Right lobe of liver (tissue), 6 donors: ENCODE data around the gene C1QC. TPM values are rescaled to one million over a fixed set of nuclear protein-coding genes. Genes with fewer than 3 reads are reported as not detected.

Source experiments
- ATAC-seq, 4 donors: fragments of 200-7000 bp; cut with Tn5 transposase; one replicate each; pipeline ENCODE4 v1.9.1; 2020; ENCODE audit warnings: mild to moderate bottlenecking in 4 of 4, moderate library complexity in 4 of 4
- DNase-seq, 3 donors: peaks; one replicate each; pipeline ENCODE4 v3.0.0-alpha.2; 2020
- H3K27ac ChIP-seq, 3 donors: fragments of 200-600 bp; one replicate each; pipeline ENCODE4 v1.8.0; 2022
- H3K27me3 ChIP-seq, 2 donors: fragments of 200-600 bp; one replicate each; pipeline ENCODE4 v1.8.0; 2022
- H3K36me3 ChIP-seq, 4 donors: fragments of 200-600 bp; sonication (generic) in 1 of 4; one replicate each; pipeline versions ENCODE4 v1.5.1 to v1.8.0; 2017 to 2022; ENCODE audit warnings: control low read depth in 1 of 4
- H3K4me1 ChIP-seq, 4 donors: fragments of 200-600 bp; sonication (generic) in 1 of 4; one replicate each; pipeline versions ENCODE4 v1.5.1 to v1.8.0; 2017 to 2022; ENCODE audit warnings: control low read depth in 1 of 4
- H3K4me3 ChIP-seq, 3 donors: fragments of 200-600 bp; one replicate each; pipeline ENCODE4 v1.8.0; 2022
- H3K9me3 ChIP-seq, 4 donors: fragments of 200-600 bp; sonication (generic) in 1 of 4; one replicate each; pipeline versions ENCODE4 v1.5.1 to v1.8.0; 2017 to 2022; ENCODE audit warnings: control low read depth in 1 of 4
- POLR2A ChIP-seq: fragments of 450-650 bp; IDR thresholded peaks from one replicate; pipeline ENCODE4 v1.6.1; 2017; ENCODE audit warnings: antibody characterized with exemption, mild to moderate bottlenecking
- WGBS: methylation state at CpG from one replicate; pipeline ENCODE4 v1.1.6; 2018; ENCODE audit warnings: low coverage, low lambda C conversion rate; ENCODE audit not compliant: insufficient coverage; ENCODE audit errors: missing lambda C conversion rate; 5-methylcytosine and 5-hydroxymethylcytosine counted together
- intact Hi-C, 2 donors: fragments of 100-400 bp; cut with DNase I; formaldehyde crosslinking; loops; one replicate each; pipeline versions ENCODE4 v1.11.2 to v1.14.1; 2022
- total RNA-seq, 6 experiments: library from RNA; depleted of rRNA in 2 of 6; stranded (reverse); fragments of >200 nt in 2 of 6; fragmentation: NEBNext Ultra II Directional in 3 of 6; extraction: Animal tissue kit (Norgen Biotek cat#: 25700) in 3 of 6; gene quantifications; one replicate each; pipeline versions ENCODE4 v1.1.0 to v1.2.4, GENCODE V29; 2016 to 2023
- TF ChIP-seq, protein P1 (sequence below), 4 donors: fragments of 200-600 bp in 3 of 4; fragments of 450-650 bp in 1 of 4; IDR thresholded peaks; one replicate each; pipeline versions ENCODE4 v1.5.1 to v1.8.0; 2016 to 2022; ENCODE audit warnings: antibody characterized with exemption in 4 of 4, mild to moderate bottlenecking in 2 of 4
- donor health status: DM: no; HTN: yes; CAD: no.
- donor health status: DM: no; HTN: no; CAD: no.
- donor health status: DM: no; HTN: no; CAD: no.
- donor health status: DM: no; HTN: yes; CAD: no.
- donor health status: DM: no; HTN: yes; CAD: no.

The C1QC gene
- total RNA-seq, 6 experiments from 2014 or later = 63.3 to 305 (median 71.9) TPM

DNA sequence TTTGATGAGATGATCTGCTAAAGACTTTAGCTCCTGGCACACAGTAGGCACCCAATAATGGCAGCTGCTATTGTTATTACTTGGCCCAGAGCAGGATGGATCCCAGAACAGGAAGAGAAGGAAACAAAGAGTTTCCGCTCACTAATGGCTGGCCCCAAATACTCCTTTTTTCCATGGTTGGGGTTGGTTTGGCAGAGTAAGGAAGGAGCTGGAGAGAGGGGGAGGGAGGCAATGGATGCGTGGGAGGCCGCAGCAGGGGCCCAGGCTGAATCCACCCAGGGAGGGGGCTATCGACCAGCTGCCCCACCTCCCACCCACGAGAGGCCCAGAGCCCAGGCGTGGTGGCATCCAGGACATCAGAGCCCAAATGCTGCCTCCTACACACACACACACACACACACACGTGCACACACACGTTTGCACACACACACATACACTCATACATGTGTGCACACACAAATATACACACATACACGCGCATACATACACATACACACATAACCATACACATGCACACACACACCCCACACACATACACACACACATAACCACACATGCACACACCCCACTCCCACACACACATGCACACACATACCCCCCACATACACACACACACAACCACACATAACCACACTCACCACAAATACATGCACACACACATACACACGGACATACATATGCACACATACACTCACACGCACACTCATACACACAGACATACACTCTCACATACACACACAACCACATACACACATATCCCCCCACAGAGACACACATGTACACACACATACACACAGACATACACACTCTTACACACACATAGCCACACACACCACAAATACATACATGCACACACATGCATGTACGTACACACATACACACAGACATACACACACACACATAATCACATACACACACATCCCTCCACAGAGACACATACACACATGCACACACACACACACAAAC lies 34.8 kb downstream of the C1QC start:
- Histone ChIP-seq H3K27ac (no peak overlapping the region), H3K27me3 (no peaks in the 10 kb centered on the region), H3K36me3 (no peaks in the 10 kb centered on the region), H3K4me3 (no peak overlapping the region), H3K4me1 (no peaks in the 10 kb centered on the region), H3K9me3 (no peaks in the 10 kb centered on the region)
- ATAC-seq (no peak), DNase-seq (no peak)
- TF ChIP-seq, protein P1, sequence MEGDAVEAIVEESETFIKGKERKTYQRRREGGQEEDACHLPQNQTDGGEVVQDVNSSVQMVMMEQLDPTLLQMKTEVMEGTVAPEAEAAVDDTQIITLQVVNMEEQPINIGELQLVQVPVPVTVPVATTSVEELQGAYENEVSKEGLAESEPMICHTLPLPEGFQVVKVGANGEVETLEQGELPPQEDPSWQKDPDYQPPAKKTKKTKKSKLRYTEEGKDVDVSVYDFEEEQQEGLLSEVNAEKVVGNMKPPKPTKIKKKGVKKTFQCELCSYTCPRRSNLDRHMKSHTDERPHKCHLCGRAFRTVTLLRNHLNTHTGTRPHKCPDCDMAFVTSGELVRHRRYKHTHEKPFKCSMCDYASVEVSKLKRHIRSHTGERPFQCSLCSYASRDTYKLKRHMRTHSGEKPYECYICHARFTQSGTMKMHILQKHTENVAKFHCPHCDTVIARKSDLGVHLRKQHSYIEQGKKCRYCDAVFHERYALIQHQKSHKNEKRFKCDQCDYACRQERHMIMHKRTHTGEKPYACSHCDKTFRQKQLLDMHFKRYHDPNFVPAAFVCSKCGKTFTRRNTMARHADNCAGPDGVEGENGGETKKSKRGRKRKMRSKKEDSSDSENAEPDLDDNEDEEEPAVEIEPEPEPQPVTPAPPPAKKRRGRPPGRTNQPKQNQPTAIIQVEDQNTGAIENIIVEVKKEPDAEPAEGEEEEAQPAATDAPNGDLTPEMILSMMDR (IDR thresholded peaks at IDR 0.05) = no peak
- TF ChIP-seq POLR2A = no peak
- 89% methylated on average over 5 of the region's 13 CpGs for WGBS
- intact Hi-C loops = no loop called here

DNA sequence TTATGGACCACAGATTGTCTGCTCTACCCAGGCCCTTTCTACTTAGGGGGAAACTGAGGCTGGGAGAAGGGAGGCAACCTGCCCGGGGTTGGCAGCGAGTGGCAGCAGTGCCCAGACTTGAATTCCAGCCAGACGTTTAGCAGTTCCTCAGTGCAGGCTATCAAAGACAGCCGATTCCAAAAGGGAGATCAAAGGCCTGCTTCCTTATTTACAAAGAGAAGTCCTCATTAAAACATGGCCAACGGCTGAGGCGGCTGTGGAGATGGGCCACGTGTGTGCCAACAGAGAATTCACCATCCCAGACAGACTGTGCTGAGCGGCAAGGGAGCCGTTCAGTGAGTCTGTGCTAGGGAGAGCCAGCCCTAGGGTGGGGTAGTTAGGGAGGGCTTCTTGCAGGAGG lies 37.3 kb downstream of the C1QC start:
- DNase-seq = no peak

DNA sequence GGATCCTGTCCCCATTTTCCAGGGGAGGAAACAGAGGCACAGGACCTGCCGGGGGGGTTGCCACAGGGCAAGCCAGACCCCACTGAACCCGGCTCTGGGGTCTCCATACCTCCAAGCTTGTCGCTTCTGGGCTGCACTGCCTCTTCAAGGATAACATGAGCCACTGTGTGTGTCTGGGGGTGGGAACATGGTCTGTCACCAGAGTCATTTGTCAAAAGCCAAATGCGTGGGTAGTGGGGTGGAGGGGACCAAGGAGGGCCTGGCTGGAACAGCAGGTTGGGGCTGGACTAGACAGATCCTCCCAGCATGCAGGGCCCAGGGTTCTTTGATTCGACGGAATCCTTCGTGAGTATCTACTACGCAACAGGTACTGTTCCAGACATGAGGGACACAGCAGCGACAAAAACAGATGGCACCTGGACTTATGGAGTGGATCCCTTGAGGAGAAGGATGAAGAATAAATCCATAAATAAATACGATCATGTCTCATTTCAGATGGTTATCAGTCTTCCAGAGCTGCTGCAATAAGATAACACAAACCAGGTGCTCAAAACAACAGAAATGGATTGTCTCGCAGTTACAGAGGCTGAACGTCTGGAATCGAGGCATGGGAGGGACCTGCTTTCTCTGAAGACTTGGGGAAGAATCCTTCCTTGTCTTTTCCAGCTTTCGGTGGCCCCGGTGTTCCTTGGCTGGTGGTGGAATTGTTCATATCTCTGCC lies 38.3 kb downstream of the C1QC start:
- no peak for ATAC-seq
- no peak for DNase-seq
- Histone ChIP-seq H3K4me1 (no peaks in the 10 kb centered on the region), H3K27ac (no peak overlapping the region), H3K4me3 (no peak overlapping the region), H3K36me3 (no peaks in the 10 kb centered on the region), H3K27me3 (no peaks in the 10 kb centered on the region), H3K9me3 (no peaks in the 10 kb centered on the region)
- TF ChIP-seq, protein P1 (IDR thresholded peaks at IDR 0.05) = no peak
- no peak for TF ChIP-seq POLR2A
- WGBS = 63% methylated on average over 7 of the region's 15 CpGs
- intact Hi-C loops = loop anchor here in 1 of 2 donors (10.0 kb wide), 1 partner anchor 203 kb away; no protein-coding TSS in a partner anchor

More for the DNA sequence above, 37.3 kb downstream of the C1QC start:
- WGBS = 46% methylated on average over 4 of the region's 9 CpGs
- H3K27me3 ChIP-seq = no peaks in the 10 kb centered on the region
- no peak overlapping the region for H3K27ac ChIP-seq
- H3K9me3 ChIP-seq = no peaks in the 10 kb centered on the region
- H3K36me3 ChIP-seq = no peaks in the 10 kb centered on the region
- intact Hi-C loops = loop anchor here in 1 of 2 donors (10.0 kb wide), 1 partner anchor 204 kb away; no protein-coding TSS in a partner anchor
- ATAC-seq = no peak
- H3K4me3 ChIP-seq = no peak overlapping the region
- TF ChIP-seq POLR2A = no peak
- TF ChIP-seq, protein P1 (IDR thresholded peaks at IDR 0.05) = no peak
- H3K4me1 ChIP-seq = no peaks in the 10 kb centered on the region

DNA sequence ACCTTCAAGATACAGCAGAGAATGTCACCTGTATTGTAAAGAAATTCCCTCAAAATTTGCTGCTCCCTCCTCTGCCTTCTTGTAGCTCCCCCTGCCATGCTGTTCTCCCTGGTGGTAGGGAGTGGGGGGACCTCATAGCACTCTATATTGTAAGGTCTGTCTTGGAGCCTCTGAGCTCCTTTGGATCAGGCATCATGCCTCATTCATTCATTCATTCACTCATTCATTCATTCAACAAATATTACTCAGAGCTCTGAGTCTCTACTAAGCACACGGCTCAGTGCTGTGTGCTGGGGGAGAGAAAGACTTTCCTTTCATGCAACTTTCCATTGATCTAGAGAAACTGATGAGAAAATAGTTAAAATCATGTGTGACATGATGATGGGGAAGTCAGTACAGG lies 40.1 kb downstream of the C1QC start:
- Histone ChIP-seq H3K36me3 (no peaks in the 10 kb centered on the region), H3K4me3 (no peak overlapping the region), H3K4me1 (no peaks in the 10 kb centered on the region), H3K27me3 (no peaks in the 10 kb centered on the region), H3K9me3 (no peaks in the 10 kb centered on the region), H3K27ac (no peak overlapping the region)
- no peak for ATAC-seq
- intact Hi-C loops = loop anchor here in 1 of 2 donors (10.0 kb wide), 1 partner anchor 201 kb away; no protein-coding TSS in a partner anchor
- DNase-seq = no peak
- 73% methylated on average over 1 of the region's 1 CpG for WGBS
- no peak for TF ChIP-seq POLR2A
- TF ChIP-seq, protein P1 (IDR thresholded peaks at IDR 0.05) = no peak
